ENCODE data around the gene EXOC2.

GRCh38 chr6:445571-446417, 247.1 kb downstream of the EXOC2 start:
- TF ChIP-seq POLR2A (IDR thresholded peaks at IDR 0.05; ENCODE audit: low read depth, low read length), result no peak
- TF ChIP-seq TAF1 (IDR thresholded peaks at IDR 0.05; ENCODE audit: low read depth, low read length), result no peak
